Hematopoietic multipotent progenitor cell treated with erythropoietin and hydrocortisone succinate and interleukin-3 and kit ligand, for 15 days (in vitro differentiated cells): ENCODE data around the gene TMEM8B.

Experiments
- DNase-seq: peaks from one replicate; pipeline ENCODE4 v3.0.0-alpha.2; 2015; ENCODE audit warnings: low spot score

The TMEM8B gene

DNA sequence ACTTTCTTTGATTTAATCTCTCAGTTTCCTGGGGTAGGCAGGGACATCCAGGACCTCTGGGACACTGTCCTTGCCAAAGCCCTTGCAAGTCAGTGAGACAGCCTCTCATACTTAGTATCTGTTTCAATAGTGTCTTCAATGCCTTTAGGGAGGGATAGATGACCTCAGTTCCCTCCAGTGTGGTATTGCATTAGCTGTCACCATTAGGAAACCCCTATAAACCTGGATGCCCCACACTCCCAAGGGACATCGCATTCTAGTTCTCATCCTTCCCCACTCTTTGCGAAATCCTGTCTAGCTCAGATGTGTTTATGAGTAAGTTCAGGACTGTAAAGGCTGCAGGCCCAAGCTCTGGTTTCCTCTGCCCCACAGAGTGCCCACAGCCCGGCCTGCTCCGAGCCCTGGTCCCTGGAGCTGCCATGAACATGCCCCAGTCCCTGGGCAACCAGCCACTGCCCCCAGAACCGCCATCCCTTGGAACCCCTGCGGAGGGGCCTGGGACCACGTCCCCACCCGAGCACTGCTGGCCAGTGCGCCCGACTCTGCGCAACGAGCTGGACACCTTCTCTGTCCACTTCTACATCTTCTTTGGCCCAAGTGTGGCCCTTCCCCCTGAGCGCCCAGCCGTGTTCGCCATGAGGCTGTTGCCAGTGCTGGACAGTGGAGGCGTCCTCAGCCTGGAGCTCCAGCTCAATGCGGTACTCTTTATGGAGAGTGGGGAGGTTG, 13.2 kb downstream of the TMEM8B start:
- DNase-seq = no peak

DNA sequence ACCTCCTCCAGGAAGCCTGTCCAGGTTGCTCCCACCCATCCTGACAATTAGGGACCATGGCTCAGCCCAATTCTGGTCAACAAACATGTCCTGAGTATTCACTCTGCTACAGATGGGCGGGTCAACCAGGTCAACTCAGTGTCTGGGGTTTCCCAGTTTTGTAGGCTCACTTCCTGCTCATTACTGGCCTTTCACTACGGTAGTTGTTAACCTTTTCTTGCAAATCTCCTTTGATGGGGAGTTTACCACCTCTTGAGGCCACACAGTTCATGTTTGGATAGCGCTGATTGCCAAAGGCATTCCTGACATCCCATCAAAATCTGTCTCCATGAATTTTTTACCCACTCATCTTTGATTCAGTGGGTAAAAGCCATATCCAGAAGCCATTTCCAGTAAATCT, 13.8 kb downstream of the TMEM8B start:
- DNase-seq = no peak

DNA sequence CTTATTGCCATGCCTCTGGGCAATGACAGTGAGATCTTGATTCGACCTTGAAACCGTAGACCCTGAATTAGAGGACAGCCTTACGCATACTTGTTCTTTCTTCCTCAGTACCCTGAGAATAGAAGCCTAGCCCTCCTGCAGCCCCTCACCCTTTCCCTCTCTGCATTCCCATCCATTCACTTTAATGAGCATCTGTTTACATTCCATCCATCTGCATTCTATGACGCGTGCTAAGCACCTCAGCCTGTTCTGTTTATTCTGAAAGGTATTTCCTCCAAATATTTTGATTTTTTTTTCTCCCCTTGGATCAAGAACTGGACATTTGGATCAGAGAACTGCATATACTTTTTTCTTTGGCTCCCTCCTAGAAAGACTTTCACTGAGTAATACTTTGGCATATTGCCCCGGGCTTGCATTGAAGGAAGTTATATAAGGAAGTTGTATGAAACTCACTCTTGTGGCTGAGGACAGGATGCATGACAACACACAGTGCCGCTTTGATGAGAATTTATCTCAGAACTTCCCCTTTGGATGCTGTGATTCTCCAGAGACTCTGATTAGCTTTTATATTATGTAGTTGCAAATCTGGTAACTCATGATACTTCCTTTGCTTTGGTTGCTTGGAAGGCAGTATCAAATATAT, 15.7 kb downstream of the TMEM8B start:
- DNase-seq = no peak

DNA sequence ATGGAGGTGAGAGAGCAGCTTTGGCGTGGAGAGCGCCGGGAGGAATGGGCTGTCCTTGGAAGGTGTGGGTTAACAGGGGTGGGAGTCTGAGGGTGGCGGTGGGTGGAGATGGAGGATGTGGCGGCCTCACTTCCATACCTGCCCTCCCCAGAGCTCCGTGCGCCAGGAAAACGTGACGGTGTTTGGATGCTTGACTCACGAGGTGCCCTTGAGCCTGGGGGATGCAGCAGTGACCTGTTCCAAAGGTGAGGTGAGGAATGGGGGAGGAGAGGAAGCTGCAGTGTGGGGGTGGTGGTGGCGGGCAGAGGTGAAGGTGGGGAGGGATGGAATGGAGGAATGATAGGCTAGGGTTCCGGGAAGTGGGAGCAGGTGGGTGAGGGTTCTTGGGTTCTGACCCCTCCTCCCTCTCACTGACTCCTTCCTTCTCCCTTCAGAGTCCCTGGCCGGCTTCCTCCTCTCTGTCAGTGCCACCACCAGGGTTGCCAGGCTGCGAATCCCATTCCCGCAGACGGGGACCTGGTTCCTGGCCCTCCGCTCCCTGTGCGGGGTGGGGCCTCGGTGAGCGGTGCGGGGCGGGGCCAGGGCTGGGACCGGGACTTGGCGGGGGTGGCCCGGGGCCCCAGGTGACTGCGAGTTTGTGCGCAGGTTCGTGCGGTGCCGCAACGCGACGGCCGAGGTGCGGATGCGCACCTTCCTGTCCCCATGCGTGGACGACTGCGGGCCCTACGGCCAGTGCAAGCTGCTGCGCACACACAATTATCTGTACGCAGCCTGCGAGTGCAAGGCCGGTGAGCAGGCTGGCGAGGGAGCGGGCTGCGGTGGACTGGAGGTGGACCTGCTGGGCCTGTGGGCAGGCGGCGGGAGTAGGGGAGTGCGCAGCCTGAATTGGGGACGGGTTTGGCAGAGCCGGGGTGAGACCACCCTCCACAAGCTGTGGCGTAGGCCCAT, 17.1 kb downstream of the TMEM8B start:
- DNase-seq = no peak

DNA sequence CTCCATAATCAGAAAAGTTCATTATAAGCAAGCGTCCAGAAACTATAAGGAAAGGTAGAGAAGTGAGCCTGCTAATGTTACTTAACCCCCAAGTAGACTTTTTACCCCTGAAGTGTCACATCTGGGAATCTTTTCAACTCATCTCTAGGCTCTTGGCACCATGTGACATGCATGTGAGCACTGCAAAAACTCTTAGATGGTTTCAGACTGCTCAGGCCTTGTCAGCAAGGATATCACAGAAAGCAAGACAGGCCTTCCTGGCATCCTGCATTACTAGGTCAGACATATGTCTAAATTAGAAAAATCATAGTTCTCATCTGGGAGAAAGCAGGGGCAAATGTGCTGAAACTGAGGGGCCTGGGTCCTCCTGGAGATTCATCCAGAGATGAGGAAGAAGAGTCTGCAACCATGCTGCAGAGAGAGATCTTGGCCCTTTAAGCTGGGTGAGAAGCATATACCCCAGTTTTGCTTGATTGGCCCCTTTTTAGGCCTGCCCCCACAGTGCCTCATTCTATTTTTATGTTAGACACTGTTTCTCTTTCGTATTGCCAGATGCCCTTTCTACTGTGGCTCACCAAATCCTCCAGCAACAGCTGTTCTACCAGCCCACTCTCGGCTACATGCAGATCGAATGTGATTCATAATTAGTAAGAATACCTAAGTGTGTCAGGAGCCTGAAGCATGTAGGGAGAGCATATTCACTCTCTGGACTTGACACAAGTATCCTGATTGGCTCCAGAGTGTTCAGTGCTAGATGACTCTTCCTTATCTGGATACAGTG, 19.0 kb downstream of the TMEM8B start:
- DNase-seq = no peak

DNA sequence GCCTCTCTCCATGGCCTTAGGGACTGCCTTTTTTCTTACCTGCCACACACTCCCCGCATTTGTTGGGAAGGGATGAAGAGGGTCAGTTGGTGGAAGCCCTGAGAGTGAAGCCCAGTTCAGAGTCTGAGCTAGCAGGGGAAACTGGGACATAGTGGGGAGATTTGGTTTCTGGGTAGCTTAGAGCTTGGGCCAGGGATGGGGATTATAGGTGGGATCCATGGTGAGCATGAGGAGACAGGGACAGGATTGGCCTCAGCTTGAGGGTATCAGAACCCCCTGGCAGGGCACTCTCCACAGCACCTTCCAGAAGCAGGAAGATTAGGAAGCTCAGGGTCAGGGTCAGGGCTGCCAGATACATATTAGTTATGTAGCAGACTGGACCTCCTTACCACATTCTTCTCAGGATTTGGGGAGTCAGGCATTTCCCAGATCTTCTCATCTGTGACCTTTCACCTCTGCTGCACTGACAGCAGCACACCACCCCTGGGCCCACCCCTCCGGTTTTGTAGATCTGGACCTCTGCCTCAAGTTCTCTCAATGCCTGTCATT, 23.3 kb downstream of the TMEM8B start:
- DNase-seq = no peak

DNA sequence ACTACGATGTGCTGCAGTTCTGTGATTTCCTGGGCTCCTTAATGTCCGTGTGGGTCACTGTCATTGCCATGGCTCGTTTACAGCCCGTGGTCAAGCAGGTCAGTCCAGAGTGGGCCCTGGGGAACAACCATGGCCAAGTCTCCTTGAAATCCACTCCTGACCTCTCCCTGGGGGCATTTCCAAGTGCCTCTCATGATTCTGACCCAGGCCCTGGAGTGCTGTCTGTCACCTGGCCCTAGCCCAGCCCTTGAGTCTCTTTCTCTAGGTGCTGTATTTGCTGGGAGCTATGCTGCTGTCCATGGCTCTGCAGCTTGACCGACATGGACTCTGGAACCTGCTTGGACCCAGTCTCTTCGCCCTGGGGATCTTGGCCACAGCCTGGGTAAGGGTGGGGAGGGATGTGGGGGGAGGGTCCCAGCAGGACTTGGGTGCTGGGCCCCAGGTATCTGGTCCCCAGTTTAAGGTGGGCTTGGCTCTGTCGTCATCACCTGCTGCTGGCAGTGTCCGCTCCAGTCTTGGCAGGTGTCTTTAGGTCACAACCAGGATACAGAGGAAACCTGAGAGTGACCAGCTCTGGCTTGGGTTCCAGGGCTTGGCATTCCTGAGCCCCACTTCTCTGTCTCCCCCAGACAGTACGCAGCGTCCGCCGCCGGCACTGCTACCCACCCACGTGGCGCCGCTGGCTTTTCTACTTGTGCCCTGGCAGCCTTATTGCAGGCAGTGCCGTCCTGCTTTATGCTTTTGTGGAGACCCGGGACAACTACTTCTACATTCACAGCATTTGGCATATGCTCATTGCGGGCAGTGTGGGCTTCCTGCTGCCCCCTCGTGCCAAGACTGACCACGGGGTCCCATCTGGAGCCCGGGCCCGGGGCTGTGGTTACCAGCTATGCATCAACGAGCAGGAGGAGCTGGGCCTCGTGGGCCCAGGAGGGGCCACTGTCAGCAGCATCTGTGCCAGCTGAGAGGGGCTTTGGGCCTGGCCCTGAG, 24.1 kb downstream of the TMEM8B start:
- no peak for DNase-seq

DNA sequence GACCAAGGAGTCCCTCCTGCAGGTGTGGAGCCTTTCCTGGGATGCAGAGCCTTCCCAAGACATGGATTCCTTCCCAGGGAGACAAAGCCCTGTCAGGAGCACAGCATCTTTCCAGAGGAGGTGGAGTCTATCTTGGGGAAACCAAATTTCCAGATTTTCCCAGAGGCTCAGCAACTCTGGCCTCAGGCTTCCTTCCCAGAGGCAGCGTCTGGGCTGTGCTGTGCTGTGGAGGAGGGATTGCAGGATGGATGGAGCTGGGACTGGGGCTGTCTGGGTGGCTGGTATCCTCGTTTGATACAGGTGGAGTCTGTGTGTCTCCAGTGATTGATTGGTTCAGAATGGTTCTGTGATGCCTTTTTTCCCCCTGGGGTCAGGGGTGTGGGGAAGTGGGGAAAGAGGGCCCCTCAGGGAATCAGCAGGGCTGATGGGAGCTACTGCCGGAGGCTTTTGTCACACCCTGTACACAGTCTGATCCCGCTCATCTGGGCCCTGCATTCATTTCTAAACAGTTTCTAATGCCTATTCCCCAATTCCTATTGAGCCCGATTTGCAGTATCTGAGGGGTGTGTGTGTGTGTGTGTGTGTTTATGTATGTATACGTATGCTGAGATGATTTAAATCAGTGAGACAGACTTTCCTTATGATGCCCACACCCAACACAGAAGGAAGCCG, 25.2 kb downstream of the TMEM8B start:
- no peak for DNase-seq

DNA sequence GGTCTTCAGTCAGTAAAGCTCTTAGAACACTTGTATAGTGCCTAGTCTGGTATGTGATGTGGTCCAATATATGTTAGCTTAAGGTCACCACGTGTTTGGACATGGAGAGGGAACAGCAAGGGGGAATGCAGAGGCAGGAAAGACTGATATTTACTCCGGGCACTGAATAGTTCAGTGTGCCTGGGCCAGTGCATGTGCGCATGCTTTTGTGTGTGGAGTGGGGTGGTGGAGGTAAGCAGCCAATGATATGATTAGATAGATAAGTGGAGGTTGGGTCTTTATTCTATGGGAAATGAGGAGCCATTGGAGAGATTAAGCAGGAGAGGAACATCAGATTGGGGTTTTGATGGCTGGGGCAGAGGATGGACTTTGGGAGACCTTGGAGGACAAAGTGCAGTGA, 27.2 kb downstream of the TMEM8B start:
- no peak for DNase-seq

DNA sequence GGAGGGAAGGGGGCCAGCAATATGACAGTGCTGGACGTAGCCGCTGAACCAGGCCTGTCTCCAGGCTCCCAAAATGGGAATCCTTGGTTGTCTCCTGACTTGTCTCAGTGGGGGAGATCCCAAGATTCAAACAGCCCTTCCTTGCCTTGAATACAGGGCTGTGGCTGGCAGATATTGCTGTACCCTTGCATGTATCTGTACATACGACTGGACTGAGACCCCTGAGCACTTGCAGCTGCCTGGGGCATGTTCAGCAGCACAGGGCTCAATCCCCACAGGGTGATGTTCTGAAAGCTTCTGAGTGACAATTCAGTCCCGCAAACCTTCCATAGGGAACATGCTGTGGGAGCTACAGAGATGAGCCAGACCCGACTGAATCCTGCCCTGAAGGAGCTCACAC, 27.9 kb downstream of the TMEM8B start:
- no peak for DNase-seq

DNA sequence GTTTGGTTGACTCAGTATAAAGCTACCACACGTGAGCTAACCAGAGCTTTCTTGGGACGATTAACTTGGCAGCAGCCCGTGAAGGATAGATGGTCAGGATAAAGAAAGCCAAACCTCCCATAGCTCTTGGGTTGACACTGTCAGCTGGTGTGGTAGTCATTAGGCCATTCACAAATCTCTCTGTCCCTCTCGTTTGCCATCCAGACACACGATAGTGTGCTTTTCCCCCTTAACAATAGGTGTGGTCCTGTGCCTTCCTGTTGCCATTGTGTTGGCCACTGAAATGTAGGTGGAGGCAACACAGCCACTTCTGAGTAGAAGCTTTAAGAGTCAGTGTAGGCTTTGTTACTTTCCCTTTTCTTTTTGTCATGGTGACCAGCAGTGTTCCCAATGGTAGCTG, 29.4 kb downstream of the TMEM8B start:
- no peak for DNase-seq

DNA sequence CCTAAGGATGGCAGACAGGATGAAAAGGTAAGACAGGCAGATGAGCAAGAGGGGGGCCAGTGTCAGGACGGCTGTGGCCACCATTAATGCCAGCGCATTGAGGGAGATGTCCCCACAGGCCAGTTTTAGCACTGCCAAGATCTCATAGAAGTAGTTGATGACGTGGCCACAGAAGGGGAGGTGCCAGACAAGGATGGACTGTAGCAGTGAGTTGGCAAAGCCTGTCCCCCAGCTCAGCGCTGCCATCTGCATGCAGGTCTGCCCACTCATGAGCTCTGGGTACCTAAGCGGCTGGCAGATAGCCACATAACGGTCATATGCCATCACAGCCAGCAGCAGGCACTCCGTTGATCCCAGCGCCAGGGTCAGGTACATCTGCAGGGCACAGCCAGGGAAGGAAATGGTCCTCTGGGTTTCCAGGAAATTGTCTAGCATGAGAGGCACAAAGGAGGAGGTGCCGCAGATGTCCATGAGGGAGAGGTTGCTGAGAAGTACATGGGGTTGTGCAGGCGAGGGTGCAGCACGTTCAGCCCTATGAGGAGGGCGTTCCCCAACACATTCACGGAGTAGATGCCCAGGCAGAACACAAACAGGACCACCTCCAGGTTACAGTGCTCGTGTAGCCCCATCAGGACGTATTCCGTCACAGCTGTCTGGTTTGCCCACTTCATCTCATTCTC, 30.4 kb downstream of the TMEM8B start:
- DNase-seq = peak; percentile 32

DNA sequence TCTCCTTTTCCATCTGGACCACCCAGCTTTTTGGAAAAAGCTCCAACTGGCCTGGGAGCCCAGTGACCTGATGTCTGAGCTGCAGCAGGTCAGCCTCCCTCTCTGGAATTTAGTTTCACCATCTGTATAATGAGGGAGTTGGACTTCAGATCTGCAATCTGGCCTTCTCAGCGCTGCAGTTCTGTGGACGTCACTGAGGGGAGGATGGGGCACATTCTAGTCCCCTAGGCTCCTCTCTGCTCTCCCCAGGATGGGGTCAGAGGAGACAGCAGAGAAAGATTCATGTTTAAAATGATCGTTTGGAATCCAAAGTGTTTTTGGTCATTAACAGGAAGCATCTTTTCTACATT, 30.9 kb downstream of the TMEM8B start:
- DNase-seq = no peak

DNA sequence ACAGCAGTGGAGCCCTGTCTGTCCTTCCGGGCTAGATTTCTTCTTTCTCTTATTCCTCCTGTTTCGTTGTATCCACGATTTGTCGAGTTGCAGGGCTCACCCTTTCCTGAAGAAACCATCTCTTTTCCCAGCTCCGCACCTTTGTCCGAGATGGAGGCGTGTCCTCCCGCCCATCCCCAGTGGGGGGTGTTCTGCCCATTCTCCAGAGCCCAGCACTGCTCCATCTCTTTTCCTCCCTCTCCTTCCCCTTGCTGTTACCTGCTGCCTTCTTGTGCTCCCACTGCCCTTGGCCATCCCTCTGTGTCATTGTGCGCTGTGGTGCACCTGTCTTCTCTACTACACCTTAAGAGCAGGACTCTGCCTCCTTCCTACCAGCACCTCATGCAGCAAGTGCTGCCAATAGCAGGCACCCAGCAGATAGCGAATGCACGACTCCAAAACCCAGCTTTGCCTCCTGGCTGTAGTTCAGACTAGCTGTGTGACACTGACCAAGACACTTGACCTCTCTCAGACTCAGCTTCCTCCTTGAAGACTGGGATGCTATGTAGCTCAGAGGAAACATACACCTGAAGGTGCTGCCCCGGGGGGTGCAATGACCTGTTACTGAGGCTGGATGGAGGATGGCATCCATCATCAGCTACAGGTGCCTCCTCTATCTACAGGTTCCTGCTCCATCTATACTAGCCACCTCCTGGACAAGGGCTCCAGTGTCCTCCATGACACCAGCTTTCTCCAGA, 32.3 kb downstream of the TMEM8B start:
- no peak for DNase-seq

DNA sequence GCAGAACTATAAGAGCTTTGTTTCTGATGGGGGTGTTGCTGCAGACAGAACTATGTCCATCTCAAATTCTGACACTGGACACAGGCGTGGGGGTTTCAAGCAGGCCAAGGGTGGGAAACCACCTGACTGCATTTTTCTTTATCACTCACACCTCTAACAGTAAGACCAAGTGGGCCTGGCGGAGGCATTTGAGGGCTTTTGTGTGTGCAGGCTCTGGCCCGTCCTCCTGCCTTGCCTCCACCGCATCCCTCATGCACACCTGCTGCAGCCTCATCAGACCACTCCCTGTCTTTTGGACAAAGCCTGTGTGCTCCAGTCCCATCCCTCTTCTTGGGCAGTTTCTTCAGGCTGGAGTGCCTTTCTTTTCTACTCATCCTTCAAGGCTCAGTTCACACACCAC, 33.3 kb downstream of the TMEM8B start:
- DNase-seq = no peak

DNA sequence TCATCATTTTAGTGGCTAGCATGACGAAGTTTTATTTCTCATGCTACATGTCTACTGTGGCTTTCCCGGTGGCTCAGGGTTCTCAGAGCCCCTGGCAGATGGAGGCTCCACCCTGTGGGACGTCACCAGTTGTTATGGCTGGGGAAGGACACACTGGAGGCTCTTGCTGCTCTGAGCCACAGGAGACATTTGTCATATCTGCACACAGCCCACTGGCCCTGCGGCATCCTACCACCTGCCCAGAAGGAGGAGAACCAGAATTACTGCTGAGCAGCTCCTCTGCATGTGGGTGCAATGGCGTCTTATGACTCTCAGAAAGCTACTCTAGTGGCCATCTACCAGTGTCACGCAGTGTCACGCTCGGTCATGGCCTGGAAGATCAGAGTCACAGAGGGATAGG, 34.6 kb downstream of the TMEM8B start:
- no peak for DNase-seq

DNA sequence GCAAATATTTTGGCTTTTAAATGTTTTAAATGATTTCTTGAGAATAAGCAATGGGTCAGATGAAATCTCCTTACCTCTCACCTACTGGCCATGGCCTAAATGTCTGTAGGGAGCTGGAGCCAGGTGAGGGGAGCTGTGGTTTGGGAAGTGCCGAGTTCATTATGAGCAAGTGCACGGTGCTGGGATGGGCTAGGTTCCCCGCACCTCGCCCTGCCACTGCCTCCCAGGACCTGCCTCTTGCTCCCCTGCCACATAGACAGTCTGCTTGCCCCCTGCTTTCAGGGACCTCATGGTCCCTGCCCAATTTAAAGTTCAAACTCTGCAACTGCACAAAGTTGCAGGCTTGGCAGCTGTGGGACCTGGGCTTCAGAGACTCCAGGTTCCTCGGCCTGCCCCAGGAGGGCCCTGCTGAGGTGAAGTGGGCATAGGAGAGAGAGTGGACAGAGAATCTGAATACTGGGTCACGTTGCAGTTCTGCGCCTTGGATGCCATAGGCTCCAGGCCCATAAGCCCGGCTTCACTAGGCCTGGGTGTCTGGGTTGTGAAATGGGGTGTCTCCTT, 35.7 kb downstream of the TMEM8B start:
- no peak for DNase-seq

DNA sequence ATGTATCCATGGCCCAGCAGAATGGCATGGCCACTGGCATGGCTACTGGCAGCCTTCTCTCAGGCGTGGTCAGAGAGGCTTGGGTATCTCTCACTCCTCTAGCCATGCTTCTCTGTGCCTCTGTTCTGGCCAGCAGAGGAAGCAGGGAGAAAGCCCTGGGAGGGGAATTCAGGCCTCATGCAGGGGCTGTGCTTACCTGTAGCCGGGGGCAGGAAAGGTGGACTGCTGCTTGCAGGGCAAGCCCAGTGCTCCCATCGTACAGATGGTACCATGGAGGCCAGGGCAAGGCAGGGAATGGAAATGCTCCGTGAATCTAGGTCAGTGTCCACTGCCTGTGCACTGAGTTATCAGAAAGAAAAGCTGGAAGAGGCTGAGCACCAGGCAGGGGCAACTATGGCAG, 38.5 kb downstream of the TMEM8B start:
- no peak for DNase-seq
